H1 (cell line): ENCODE measurements around the gene CFAP97D2. TPM values are rescaled to one million over a fixed set of nuclear protein-coding genes. Genes with fewer than 3 reads are reported as not detected.

Experiments
- CTCF ChIA-PET: fragments of 300-600 bp; sonication (Branson Sonifier 250); formaldehyde crosslinking; loops from one replicate; lab custom pipeline; 2021; ENCODE audit not compliant: partially characterized antibody; lab: Charles Lee
- POLR2A ChIA-PET: fragments of 300-600 bp; sonication (Branson Sonifier 250); formaldehyde crosslinking; loops from one replicate; lab custom pipeline; 2021; ENCODE audit warnings: inconsistent platforms; ENCODE audit not compliant: partially characterized antibody; lab: Charles Lee
- DNase-seq, 2 experiments: peaks; one replicate each; pipeline versions ENCODE4 v3.0.0 to v3.0.0-alpha.2; 2010 to 2022; ENCODE audit warnings: low spot score in 2 of 2, low read depth in 1 of 2, mixed read lengths in 1 of 2
- FAIRE-seq: peaks from 2 replicates; lab custom pipeline; 2011; peaks lifted over from hg19 to GRCh38; lab: Jason Lieb, UNC
- H2AFZ ChIP-seq: 2 replicates; pipeline ENCODE4 v1.8.1; 2012; ENCODE audit warnings: low read length, inconsistent platforms
- H2AK5ac ChIP-seq: 2 replicates; pipeline ENCODE4 v1.6.1; 2013; ENCODE audit warnings: low read depth, low read length
- H2BK120ac ChIP-seq: replicated peaks from 2 replicates; pipeline ENCODE3; 2013; ENCODE audit warnings: low read depth, low read length, inconsistent platforms
- H2BK12ac ChIP-seq: 2 replicates; pipeline ENCODE4 v1.6.1; 2013; ENCODE audit warnings: low read depth, low read length
- H2BK15ac ChIP-seq: 2 replicates; pipeline ENCODE4 v1.6.1; 2013; ENCODE audit warnings: low read length
- H2BK20ac ChIP-seq: 2 replicates; pipeline ENCODE4 v1.6.1; 2013; ENCODE audit warnings: low read length
- H2BK5ac ChIP-seq: 2 replicates; pipeline ENCODE4 v1.6.1; 2013; ENCODE audit warnings: low read depth, low read length
- H3K14ac ChIP-seq: 2 replicates; pipeline ENCODE4 v1.6.1; 2013; ENCODE audit warnings: inconsistent platforms; ENCODE audit not compliant: insufficient read length
- H3K18ac ChIP-seq: 2 replicates; pipeline ENCODE4 v1.6.1; 2013; ENCODE audit warnings: low read length; ENCODE audit errors: extremely low read depth
- H3K23ac ChIP-seq: 2 replicates; pipeline ENCODE4 v1.6.1; 2013; ENCODE audit warnings: inconsistent platforms; ENCODE audit not compliant: insufficient read length
- H3K23me2 ChIP-seq: 2 replicates; pipeline ENCODE4 v1.6.1; 2013; ENCODE audit warnings: low read depth, low read length
- H3K27ac ChIP-seq: 2 replicates; pipeline ENCODE4 v1.6.1; 2011; ENCODE audit warnings: low read depth, low read length, inconsistent platforms
- H3K27me3 ChIP-seq, 4 experiments: replicated peaks in 1 of 4; 1 replicate in 1 of 4; 2 replicates in 3 of 4; pipeline versions ENCODE4 v1.6.1 to v1.8.1; 2011 to 2013; ENCODE audit warnings: low read length in 3 of 4, mild to moderate bottlenecking in 3 of 4, inconsistent platforms in 2 of 4, mixed read lengths in 2 of 4, moderate library complexity in 1 of 4; ENCODE audit not compliant: control insufficient read depth in 3 of 4, insufficient read depth in 3 of 4; ENCODE audit errors: extremely low read depth in 1 of 4
- H3K36me3 ChIP-seq, 4 experiments: 2 replicates each; pipeline versions ENCODE4 v1.6.1 to v1.8.1; 2011 to 2013; ENCODE audit warnings: mild to moderate bottlenecking in 4 of 4, low read length in 3 of 4, moderate library complexity in 2 of 4, control low read depth in 1 of 4, inconsistent platforms in 1 of 4; ENCODE audit not compliant: insufficient read depth in 4 of 4, control insufficient read depth in 2 of 4
- H3K4ac ChIP-seq: replicated peaks from 2 replicates; pipeline ENCODE3; 2013; ENCODE audit warnings: low read length, low read depth, mixed read lengths, inconsistent platforms; ENCODE audit not compliant: insufficient read length
- H3K4me1 ChIP-seq, 4 experiments: replicated peaks in 1 of 4; 1 replicate in 1 of 4; 2 replicates in 3 of 4; pipeline versions ENCODE4 v1.6.1 to v1.8.1; 2011 to 2013; ENCODE audit warnings: low read length in 3 of 4, inconsistent platforms in 2 of 4, mixed read lengths in 1 of 4; ENCODE audit not compliant: insufficient read depth in 4 of 4, control insufficient read depth in 3 of 4
- H3K4me2 ChIP-seq, 2 experiments: 2 replicates each; pipeline versions ENCODE4 v1.6.1 to v1.8.1; 2011 to 2013; ENCODE audit warnings: low read depth in 2 of 2, low read length in 2 of 2, control low read depth in 1 of 2, inconsistent platforms in 1 of 2, mild to moderate bottlenecking in 1 of 2; ENCODE audit not compliant: insufficient read depth in 1 of 2
- H3K4me3 ChIP-seq, 4 experiments: fragments of 200-600, 300-600 bp in 1 of 4; sonication (generic), shearing (Covaris generic), sonication (Bioruptor Twin) in 1 of 4; 2 replicates each; pipeline versions ENCODE4 v1.5.1 to v1.8.1; 2011 to 2016; ENCODE audit warnings: low read length in 4 of 4, low read depth in 3 of 4, control low read depth in 2 of 4, inconsistent platforms in 2 of 4, mild to moderate bottlenecking in 2 of 4, mixed read lengths in 1 of 4, moderate library complexity in 1 of 4; ENCODE audit not compliant: insufficient read depth in 2 of 4; ENCODE audit errors: extremely low read depth in 1 of 4
- H3K56ac ChIP-seq: replicated peaks from 2 replicates; pipeline ENCODE3; 2013; ENCODE audit warnings: low read depth, mild to moderate bottlenecking, mixed read lengths, low read length, inconsistent platforms; ENCODE audit not compliant: insufficient read length
- H3K79me1 ChIP-seq: 2 replicates; pipeline ENCODE4 v1.6.1; 2013; ENCODE audit warnings: low read depth, low read length, control low read depth
- H3K79me2 ChIP-seq, 2 experiments: 2 replicates each; pipeline versions ENCODE4 v1.6.1 to v1.8.1; 2012 to 2013; ENCODE audit warnings: low read length in 2 of 2, mild to moderate bottlenecking in 2 of 2, inconsistent platforms in 1 of 2; ENCODE audit not compliant: insufficient read depth in 2 of 2, control insufficient read depth in 1 of 2
- H3K9ac ChIP-seq, 4 experiments: replicated peaks in 1 of 4; 1 replicate in 1 of 4; 2 replicates in 3 of 4; pipeline versions ENCODE4 v1.6.1 to v1.8.1; 2011 to 2013; ENCODE audit warnings: low read depth in 3 of 4, low read length in 3 of 4, control low read depth in 2 of 4, mild to moderate bottlenecking in 2 of 4, moderate library complexity in 2 of 4, inconsistent platforms in 1 of 4; ENCODE audit errors: extremely low read depth in 1 of 4
- H3K9me3 ChIP-seq, 2 experiments: 2 replicates each; pipeline versions ENCODE4 v1.6.1 to v1.8.1; 2012 to 2013; ENCODE audit warnings: mild to moderate bottlenecking in 2 of 2, moderate library complexity in 2 of 2, control low read depth in 1 of 2, inconsistent platforms in 1 of 2, low read depth in 1 of 2, low read length in 1 of 2, mixed read lengths in 1 of 2; ENCODE audit not compliant: insufficient read depth in 2 of 2
- H4K20me1 ChIP-seq, 2 experiments: replicated peaks in 1 of 2; 2 replicates each; pipeline versions ENCODE3 to v1.8.1; 2011 to 2013; ENCODE audit warnings: inconsistent platforms in 2 of 2, low read length in 2 of 2, mild to moderate bottlenecking in 1 of 2; ENCODE audit not compliant: insufficient read depth in 2 of 2, control insufficient read depth in 1 of 2
- H4K5ac ChIP-seq: 2 replicates; pipeline ENCODE4 v1.6.1; 2013; ENCODE audit warnings: low read length, low read depth, mixed read lengths, inconsistent platforms; ENCODE audit not compliant: insufficient read length
- H4K8ac ChIP-seq: 2 replicates; pipeline ENCODE4 v1.8.0; 2013; ENCODE audit warnings: mild to moderate bottlenecking, moderate library complexity, low read length, inconsistent platforms; ENCODE audit not compliant: insufficient read depth; ENCODE audit errors: extremely low read depth
- H4K91ac ChIP-seq: replicated peaks from 2 replicates; pipeline ENCODE3; 2013; ENCODE audit warnings: low read length, mixed read lengths, inconsistent platforms; ENCODE audit not compliant: insufficient read length
- RBBP5 ChIP-seq: IDR thresholded peaks from 2 replicates; pipeline ENCODE4 v1.7.1; 2012; ENCODE audit warnings: low read depth, mild to moderate bottlenecking, inconsistent platforms, low read length, moderate library complexity, borderline replicate concordance
- SIRT6 ChIP-seq: IDR thresholded peaks from one replicate; pipeline ENCODE4 v1.7.1; 2012; ENCODE audit warnings: low read length, inconsistent platforms
- TAF1 ChIP-seq: IDR thresholded peaks from 2 replicates; pipeline ENCODE4 v1.6.1; 2011; ENCODE audit warnings: mild to moderate bottlenecking, low read depth, low read length
- WGBS, 2 experiments: shearing (Covaris generic) in 1 of 2; methylation state at CpG; one replicate each; pipeline versions ENCODE4 v1.1.6 to v1.1.7; 2013 to 2015; ENCODE audit warnings: low lambda C conversion rate in 2 of 2, mixed read lengths in 2 of 2, inconsistent platforms in 1 of 2, low coverage in 1 of 2, missing lambda C conversion rate in 1 of 2; ENCODE audit not compliant: insufficient replicate concordance in 2 of 2, insufficient coverage in 1 of 2, insufficient read length in 1 of 2; ENCODE audit errors: extremely low coverage in 1 of 2, missing lambda C conversion rate in 1 of 2; 5-methylcytosine and 5-hydroxymethylcytosine counted together
- long read RNA-seq, 2 experiments: library from RNA in 1 of 2; library from capped mRNA in 1 of 2; stranded (forward); transcript quantifications; one replicate each; pipeline ENCODE4 v2.0.0, GENCODE V29; 2021; ENCODE audit warnings: inconsistent platforms in 1 of 2
- polyA minus RNA-seq, 3 experiments: library from RNA; depleted of rRNA, polyadenylated mRNA; stranded (reverse); fragments of >200 nt; gene quantifications; 1 replicate in 2 of 3; 2 replicates in 1 of 3; pipeline ENCODE4 v1.2.3, GENCODE V29; 2011
- polyA plus RNA-seq, 7 experiments: library from polyadenylated mRNA; depleted of rRNA in 3 of 7; stranded (reverse) in 5 of 7; unstranded in 2 of 7; fragments of >200 nt in 5 of 7; fragments of 200-250 nt in 2 of 7; gene quantifications; 1 replicate in 5 of 7; 2 replicates in 1 of 7; 4 replicates in 1 of 7; pipeline versions ENCODE4 v1.2.1 to v1.2.3, GENCODE V29; 2011 to 2013; ENCODE audit warnings: missing spikeins in 2 of 7, mixed read lengths in 2 of 7
- total RNA-seq: library from RNA; stranded (reverse); fragmentation: NEBNext Ultra II Directional; extraction: Animal tissue kit (Norgen Biotek cat#: 25700); gene quantifications from 2 replicates; pipeline ENCODE4 v1.2.1, GENCODE V29; 2021
- TF ChIP-seq, protein P1 (sequence below): IDR thresholded peaks from 2 replicates; pipeline ENCODE4 v1.6.1; 2011; ENCODE audit warnings: low read length, improper control_type of control experiment

Gene CFAP97D2
- total RNA-seq (not detected in 2 replicates), polyA plus RNA-seq (2011; rRNA removed) (not detected in 2 replicates), polyA minus RNA-seq (2011; rRNA and poly(A)+ RNA removed) (not detected in 2 replicates)
- not detected for polyA plus RNA-seq (2011; cell fraction: cytosol; rRNA removed)
- not detected for polyA plus RNA-seq (2011; cell fraction: nucleus; rRNA removed)
- not detected in 4 replicates for polyA plus RNA-seq (2012, experiment 1 of 2)
- polyA plus RNA-seq (2012, experiment 2 of 2), result not detected
- not detected for polyA plus RNA-seq (2013, experiment 1 of 2)
- polyA plus RNA-seq (2013, experiment 2 of 2), result not detected
- not detected for polyA minus RNA-seq (2011; cell fraction: cytosol; rRNA and poly(A)+ RNA removed)
- polyA minus RNA-seq (2011; cell fraction: nucleus; rRNA and poly(A)+ RNA removed), result not detected
- long read RNA-seq, experiment 1, result 0 reads
- long read RNA-seq, experiment 2, result 0 reads

GRCh38 chr13:114179087-114179658 is at the start of gene CFAP97D2:
Gene CFAP97D2, plus strand, starts transcription at chr13:114179257. Its CDS starts 74 bp downstream, at chr13:114179331.
- DNase-seq (no peak), FAIRE-seq (no peak)
- ChIA-PET POLR2A (interaction anchor here (1.4 kb wide), 1 partner anchor 14 kb away, joined by 3 read pairs; no protein-coding TSS in a partner anchor), CTCF (interaction anchor here (1.2 to 1.6 kb wide), 4 partner anchors 12 to 101 kb away, joined by 3 to 5 read pairs (median 3); no protein-coding TSS in a partner anchor)
- Histone ChIP-seq H3K23me2 (no peaks in the 10 kb centered on the region; the same call in 1 of the 2 replicates), H3K79me1 (no peaks in the 10 kb centered on the region), H3K56ac (no peak within 1 kb of the TSS), H3K9me3 (no peaks in the 10 kb centered on the region), H3K18ac (peak within 1 kb of the TSS; percentile 60; the same call in 1 of the 2 replicates), H3K14ac (no peak within 1 kb of the TSS), H3K4me1 (0 out of 7 replicates have a peak, but pooled peaks cover 0 to 3% (median 0%) of the 10 kb centered on the region in 4 experiments), H2BK120ac (no peak within 1 kb of the TSS), H3K9ac (no peak within 1 kb of the TSS), H3K36me3 (no peaks in the 10 kb centered on the region), H2BK15ac (no peak within 1 kb of the TSS), H3K4ac (no peak within 1 kb of the TSS), H4K5ac (no peak within 1 kb of the TSS), H3K79me2 (no peaks in the 10 kb centered on the region), H2BK20ac (no peak within 1 kb of the TSS), H4K20me1 (no peaks in the 10 kb centered on the region), H3K27ac (no peak within 1 kb of the TSS), H2BK12ac (no peak within 1 kb of the TSS), H2AK5ac (no peak within 1 kb of the TSS), H4K91ac (no peak within 1 kb of the TSS), H4K8ac (no peak within 1 kb of the TSS; the same call in 1 of the 2 replicates), H2AFZ (peak within 1 kb of the TSS; percentile 95), H3K27me3 (no peaks in the 10 kb centered on the region), H2BK5ac (no peak within 1 kb of the TSS), H3K4me3 (no peak within 1 kb of the TSS), H3K23ac (no peak within 1 kb of the TSS), H3K4me2 (no peak within 1 kb of the TSS)
- TF ChIP-seq, protein P1, sequence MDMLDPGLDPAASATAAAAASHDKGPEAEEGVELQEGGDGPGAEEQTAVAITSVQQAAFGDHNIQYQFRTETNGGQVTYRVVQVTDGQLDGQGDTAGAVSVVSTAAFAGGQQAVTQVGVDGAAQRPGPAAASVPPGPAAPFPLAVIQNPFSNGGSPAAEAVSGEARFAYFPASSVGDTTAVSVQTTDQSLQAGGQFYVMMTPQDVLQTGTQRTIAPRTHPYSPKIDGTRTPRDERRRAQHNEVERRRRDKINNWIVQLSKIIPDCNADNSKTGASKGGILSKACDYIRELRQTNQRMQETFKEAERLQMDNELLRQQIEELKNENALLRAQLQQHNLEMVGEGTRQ, result peak; percentile 69
- TF ChIP-seq SIRT6 (no peak), RBBP5 (no peak), TAF1 (no peak)
- 74% methylated on average over 13 of the region's 13 CpGs; no CpG with 5 or more reads in 1 of the 2 experiments for WGBS, 2 experiments
